ENCODE results near the gene VIL1.
A peak's percentile ranks its signal among the peaks of the same experiment; 100 is the strongest.

The VIL1 gene

DNA sequence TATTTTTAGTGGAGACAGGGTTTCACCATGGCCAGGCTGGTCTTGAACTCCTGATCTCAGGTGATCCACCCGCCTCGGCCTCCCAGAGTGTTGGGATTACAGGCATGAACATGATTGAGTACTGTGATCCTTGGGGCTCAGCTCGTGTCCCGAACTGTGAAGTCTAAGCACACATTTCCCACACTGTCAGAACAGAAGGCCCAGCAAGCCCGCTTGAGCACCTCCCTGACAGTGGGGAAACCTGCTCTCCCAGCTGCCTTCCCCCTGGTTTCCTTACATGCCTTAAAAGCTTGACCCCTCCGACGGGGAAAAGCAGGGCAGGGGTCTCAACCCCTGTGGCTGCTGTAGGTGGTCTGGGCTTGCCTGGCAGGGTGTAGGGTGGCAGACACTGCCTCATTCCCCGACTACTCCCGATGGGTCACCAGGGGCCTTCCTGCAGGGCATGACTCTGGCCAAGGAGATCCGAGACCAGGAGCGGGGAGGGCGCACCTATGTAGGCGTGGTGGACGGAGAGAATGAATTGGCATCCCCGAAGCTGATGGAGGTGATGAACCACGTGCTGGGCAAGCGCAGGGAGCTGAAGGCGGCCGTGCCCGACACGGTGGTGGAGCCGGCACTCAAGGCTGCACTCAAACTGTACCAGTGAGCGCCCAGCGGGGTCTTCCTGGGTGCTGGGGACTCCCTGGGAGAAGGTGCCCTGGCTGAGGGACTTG lies 10.1 kb downstream of the VIL1 start:
- intact Hi-C loops (cut with DNase I): no loop called here
- no peak for DNase-seq

DNA sequence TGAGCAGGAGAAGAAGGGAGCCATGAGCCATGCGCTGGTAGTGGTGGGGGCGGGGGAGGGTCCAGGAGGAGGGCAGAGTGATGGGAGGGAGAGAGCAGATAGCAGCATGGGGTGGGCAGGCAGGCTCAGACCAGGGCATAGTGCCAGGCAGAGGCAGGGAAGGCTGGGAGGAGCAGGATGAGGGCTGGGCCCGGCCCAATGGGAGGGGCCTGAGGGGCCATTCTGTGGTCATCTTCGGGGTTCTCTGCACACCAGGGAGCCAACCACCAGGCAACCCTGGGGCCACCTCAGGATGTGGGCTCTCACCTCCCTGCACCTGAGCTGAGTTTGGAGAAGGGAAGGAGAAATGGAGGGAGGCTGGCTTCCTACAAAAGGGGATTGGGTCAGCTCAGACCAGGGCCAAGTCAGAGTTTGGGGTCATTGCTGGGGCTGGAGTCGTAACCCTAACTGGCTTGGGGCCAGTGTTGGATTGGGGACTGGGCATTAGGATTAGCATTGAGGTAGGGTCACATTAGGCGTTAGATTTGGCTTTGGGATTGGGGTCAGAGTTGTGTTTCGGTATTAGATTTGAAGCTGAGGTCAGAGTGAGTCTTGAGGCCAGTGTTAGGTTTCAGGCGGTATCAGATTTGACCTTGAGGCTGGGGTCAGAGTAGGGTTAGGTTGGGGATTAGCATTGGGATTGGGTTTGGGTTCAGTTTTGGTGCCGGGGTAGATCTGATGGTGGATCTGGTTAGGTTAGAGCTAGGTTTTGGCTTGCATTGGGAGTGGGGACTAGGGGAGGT lies 11.2 kb downstream of the VIL1 start:
- DNase-seq: no peak
- intact Hi-C loops (cut with DNase I): no loop called here

GRCh38 chr2:218430721-218431120 lies 11.8 kb downstream of the VIL1 start:
- intact Hi-C loops (cut with DNase I): no loop called here
- DNase-seq: no peak

DNA sequence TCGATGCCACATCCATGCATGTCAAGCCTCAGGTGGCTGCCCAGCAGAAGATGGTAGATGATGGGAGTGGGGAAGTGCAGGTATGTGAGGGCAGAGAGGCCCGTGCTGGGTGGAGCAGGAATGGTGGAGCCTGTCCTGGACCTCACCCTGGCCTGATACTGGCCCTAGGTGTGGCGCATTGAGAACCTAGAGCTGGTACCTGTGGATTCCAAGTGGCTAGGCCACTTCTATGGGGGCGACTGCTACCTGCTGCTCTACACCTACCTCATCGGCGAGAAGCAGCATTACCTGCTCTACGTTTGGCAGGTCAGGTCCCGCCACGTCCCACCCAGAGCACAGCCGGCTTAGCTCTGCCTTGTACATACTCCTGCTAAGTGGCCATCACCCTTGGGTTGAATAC lies 13.0 kb downstream of the VIL1 start:
- intact Hi-C loops (cut with DNase I): no loop called here
- DNase-seq: no peak

DNA sequence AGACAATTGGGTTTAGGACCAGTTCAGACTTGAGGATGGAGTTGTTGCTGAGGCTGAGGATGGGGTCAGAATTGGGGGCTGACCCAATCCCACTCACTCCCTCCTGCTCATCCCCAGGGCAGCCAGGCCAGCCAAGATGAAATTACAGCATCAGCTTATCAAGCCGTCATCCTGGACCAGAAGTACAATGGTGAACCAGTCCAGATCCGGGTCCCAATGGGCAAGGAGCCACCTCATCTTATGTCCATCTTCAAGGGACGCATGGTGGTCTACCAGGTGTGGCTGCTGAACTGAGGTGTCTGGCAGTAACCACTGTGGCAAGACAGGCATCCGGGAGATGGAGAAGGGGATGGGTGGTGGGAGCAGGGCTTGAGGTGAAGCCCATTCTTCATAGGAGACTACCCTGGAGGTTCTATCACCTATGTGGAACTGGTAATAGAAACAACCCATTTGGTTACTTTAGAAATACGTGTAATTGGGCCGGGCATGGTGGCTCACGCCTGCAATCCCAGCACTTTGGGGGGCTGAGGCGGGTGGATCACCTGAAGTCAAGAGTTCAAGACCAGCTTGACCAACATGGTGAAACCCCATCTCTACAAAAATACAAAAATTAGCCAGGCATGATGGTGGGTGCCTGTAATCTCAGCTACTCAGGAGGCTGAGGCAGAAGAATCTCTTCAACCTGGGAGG lies 13.9 kb downstream of the VIL1 start:
- DNase-seq: no peak
- intact Hi-C loops (cut with DNase I): no loop called here

- intact Hi-C loops (cut with DNase I): no loop called here
Observed at GRCh38 chr2:218434456-218434855, 15.5 kb downstream of the VIL1 start.

DNA sequence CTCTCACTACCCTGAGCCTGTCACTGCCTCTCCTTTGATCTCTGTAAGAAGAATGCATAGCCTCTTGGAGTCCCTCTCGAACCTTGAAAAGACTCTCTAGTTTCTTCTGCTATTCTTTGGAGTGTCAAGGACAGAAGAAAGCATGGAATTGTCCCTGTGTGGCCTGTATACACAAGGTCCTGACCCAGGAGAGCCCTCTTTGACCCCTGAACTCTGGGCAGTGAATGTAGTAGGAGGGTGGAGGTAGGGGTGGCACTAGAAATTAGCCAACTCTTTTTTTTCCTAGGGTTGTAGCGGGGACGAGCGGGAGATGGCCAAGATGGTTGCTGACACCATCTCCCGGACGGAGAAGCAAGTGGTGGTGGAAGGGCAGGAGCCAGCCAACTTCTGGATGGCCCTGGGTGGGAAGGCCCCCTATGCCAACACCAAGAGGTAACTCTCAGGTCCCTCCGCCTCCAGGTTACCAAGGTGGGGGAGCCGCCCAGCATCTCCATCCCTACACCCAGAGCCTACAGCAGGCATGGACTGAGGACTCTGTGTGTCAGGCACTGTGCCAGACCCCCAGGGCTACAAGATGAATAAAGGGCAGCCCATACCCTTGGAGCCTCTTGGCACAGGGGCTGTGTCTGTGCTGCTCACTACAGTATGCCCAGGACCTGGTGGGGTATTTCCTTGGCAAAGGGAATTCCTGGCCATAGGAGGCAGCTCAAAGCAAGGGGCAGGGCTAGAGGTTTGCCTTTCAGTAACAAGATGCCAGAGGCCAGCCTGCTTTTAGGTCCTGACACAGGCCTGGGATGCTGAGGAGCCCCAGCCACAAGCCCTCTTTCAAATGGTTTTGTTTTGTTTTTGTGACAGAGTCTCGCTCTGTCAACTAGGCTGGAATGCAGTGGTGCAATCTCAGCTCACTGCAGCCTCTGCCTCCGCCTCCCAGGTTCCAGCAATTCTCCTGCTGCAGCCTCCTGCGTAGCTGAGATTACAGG lies 16.4 kb downstream of the VIL1 start:
- no peak for DNase-seq
- intact Hi-C loops (cut with DNase I): no loop called here

More at GRCh38 chr2:218434456-218434855, 15.5 kb downstream of the VIL1 start:
- no peak for DNase-seq

GRCh38 chr2:218436992-218437391 lies 18.1 kb downstream of the VIL1 start:
- intact Hi-C loops (cut with DNase I): no loop called here

DNA sequence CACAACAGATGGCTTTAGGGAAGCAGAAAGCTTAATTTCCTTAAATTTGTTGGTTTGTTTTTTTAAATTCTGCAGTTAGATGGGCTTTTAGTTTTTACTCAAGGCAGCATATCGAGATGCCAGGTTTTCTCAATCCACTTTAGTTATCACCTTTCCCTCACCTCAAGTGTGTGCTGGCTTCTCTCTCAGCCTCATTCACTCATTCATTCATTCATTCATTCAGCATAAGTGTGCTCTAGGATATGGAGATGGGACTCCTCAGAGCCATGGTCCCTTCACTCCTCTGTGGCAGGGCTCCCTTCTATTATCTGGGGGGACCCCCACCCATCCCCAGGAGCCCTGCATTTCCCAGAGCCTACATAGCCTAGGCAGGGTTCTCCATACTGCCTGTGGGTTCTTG lies 19.0 kb downstream of the VIL1 start:
- intact Hi-C loops (cut with DNase I): no loop called here
- no peak for DNase-seq

More at GRCh38 chr2:218436992-218437391, 18.1 kb downstream of the VIL1 start:
- DNase-seq: no peak

DNA sequence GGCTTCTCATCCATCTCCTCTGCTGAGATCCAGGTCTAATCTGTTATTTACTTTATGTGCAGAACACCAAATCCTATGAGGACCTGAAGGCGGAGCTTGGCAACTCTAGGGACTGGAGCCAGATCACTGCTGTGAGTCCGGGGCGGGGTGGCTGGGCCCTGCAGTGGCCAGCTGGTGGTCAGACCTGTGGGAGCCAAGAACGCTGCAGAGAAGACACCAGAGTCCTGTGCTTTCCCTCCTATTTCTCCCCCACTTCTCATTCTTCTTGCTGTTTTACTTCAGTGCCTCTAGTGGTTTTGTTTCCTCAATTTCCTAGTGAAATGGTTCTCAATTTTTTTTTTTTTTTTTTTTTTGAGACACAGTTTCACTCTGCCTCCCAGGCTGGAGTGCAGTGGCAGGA lies 19.7 kb downstream of the VIL1 start:
- DNase-seq: no peak
- intact Hi-C loops (cut with DNase I): no loop called here

DNA sequence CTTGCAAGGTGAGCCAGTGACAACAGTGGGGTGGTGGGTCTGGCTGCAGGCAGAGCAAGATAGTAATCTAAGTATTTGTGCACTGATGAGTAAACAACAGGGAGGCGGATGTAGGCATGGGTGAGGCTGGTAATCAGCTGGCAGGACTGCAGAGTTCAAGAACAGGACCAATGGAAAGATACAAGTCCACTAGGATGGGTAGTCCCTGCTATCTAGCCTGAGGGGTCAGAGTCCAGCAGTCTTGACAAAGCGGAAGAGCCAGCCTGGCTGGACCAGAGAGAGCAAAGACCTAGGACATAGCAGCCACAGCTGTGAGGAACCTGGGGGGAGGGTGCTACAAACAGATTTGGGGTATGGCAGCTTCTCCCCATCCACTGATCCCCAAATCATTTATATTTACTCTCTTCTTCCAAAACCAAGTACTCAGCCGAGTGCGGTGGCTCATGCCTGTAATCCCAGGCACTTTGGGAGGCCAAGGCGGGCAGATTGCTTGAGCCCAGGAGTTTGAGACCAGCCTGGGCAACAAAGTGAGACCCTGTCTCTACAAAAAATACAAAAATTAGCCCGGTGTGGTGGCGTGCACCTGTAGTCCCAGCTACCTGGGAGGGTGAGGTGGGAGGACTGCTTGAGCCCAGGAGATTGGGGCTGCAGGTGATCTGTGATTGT lies 25.9 kb downstream of the VIL1 start:
- DNase-seq: no peak
- intact Hi-C loops (cut with DNase I): no loop called here

DNA sequence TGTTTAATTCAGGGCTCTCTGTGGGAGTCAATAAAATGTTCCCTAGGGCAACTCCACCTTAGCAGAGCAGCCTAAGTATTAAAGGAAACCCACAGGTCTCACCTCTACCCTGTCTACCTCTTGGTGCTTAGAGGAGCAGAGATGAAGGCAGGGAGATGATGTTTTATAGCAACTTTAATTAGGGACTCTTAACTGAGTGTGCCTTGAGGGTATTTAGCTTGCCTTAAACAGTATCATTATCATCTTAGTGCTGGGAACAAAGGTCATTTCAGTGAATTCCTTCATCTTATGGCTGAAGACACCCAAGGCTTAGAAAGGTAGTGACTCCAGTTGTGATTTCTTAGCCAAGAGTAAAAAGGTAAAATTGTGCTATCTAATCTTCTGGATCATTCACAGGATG lies 26.7 kb downstream of the VIL1 start:
- intact Hi-C loops (cut with DNase I): no loop called here

DNA sequence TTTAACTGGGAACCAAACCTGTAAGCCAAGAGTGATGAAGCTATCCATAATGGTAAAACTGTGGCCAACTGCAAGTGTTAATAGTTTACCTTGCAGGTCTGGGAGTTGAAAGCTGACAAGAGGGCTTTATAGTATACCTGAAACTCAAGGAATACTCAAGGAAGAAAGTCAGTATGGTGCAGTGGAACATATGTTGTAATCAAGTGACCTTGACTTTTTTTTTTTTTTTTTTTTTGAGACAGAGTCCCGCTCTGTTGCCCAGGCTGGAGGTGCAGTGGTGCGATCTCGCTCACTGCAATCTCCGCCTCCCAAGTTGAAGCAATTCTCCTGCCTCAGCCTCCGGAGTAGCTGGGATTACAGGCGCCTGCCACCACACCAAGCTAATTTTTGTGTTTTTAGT lies 27.6 kb downstream of the VIL1 start:
- intact Hi-C loops (cut with DNase I): no loop called here
- DNase-seq: no peak

More for the DNA sequence above, 26.7 kb downstream of the VIL1 start:
- no peak for DNase-seq

DNA sequence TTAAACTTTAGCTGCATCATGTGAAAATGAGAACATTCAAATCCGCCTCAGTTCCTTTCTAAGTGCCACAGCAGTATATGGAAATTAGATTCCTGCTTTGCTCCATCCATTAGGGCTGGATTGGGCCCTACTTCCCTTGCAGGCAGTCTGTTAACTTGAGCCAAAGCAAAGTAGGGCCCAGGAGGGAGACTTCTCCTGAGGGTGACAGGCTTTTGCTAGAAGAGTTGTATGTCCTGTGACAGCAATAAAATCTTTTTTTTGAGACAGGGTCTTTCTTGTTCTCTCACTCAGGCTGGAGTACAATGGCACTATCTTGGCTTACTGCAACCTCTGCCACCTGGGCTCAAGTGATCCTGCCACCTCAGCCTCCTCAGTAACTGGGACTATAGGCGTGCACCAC lies 28.1 kb downstream of the VIL1 start:
- intact Hi-C loops (cut with DNase I): no loop called here
- DNase-seq: no peak

DNA sequence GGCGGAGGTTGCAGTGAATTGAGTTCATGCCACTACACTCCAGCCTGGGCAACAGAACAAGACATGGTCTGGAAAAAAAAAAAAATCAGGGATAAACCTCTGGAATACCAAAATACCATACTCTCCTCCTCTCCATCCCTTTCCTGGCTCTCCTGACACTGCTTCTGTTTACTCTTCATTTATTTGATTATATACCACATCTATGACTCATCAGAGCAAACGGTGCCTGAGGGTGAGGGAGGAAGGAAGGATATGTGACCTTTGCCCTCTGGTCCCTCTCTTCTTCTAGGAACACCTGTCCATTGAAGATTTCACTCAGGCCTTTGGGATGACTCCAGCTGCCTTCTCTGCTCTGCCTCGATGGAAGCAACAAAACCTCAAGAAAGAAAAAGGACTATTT lies 30.0 kb downstream of the VIL1 start:
- intact Hi-C loops (cut with DNase I): no loop called here
- DNase-seq: no peak

- DNase-seq: no peak
- intact Hi-C loops (cut with DNase I): no loop called here
Observed at GRCh38 chr2:218452079-218452478, 33.2 kb downstream of the VIL1 start.

DNA sequence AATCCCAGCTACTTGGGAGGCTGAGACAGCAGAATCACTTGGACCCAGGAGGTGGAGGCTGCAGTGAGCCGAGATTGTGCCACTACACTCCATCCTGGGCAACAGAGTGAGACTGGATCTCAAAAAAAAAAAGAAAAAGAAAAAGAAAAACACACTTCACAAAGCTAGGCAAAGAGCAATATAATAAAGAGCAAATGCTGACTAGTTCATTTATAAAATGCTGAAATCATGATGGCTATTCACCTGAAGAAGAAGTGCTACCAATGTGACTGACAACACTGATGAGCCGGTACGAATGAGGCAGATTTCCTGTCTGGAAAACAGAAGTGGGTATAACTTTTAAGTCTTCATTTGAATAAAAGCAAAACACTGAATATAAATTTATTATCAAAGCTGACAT lies 37.9 kb downstream of the VIL1 start:
- intact Hi-C loops (cut with DNase I): no loop called here
- peak in 1 of 42 donors; percentile 10 for DNase-seq

GRCh38 chr2:218458598-218458997 lies 39.7 kb downstream of the VIL1 start:
- intact Hi-C loops (cut with DNase I): no loop called here
- DNase-seq: no peak

All from head of caudate nucleus (tissue), 42 donors.